Natural killer cell (primary cell): ENCODE measurements around the gene GAS6. TPM values are rescaled to one million over a fixed set of nuclear protein-coding genes. Genes with fewer than 3 reads are reported as not detected.

Experiments
- ATAC-seq, 3 donors: fragments of 150-1000 bp in 2 of 3; fragments of 200-7000 bp in 1 of 3; cut with Tn5 transposase; 1 replicate in 1 of 3; 2 replicates in 2 of 3; pipeline ENCODE4 v1.10.0; 2021; ENCODE audit warnings: mild to moderate bottlenecking in 2 of 3, moderate library complexity in 2 of 3
- DNase-seq, 2 donors: peaks; one replicate each; pipeline versions ENCODE4 v3.0.0 to v3.0.0-alpha.2; 2013 to 2021; ENCODE audit warnings: mixed read lengths in 1 of 2
- H3K27ac ChIP-seq: one replicate; pipeline ENCODE4 v1.5.1; 2013; ENCODE audit warnings: mild to moderate bottlenecking, low read length
- H3K27me3 ChIP-seq: one replicate; pipeline ENCODE4 v1.6.1; 2013; ENCODE audit warnings: low read length; ENCODE audit not compliant: control insufficient read depth, insufficient read depth
- H3K36me3 ChIP-seq: one replicate; pipeline ENCODE4 v1.6.1; 2013; ENCODE audit warnings: low read length; ENCODE audit not compliant: control insufficient read depth, insufficient read depth
- H3K4me1 ChIP-seq: one replicate; pipeline ENCODE4 v1.6.1; 2013; ENCODE audit warnings: low read length; ENCODE audit not compliant: control insufficient read depth, insufficient read depth
- H3K4me3 ChIP-seq: one replicate; pipeline ENCODE4 v1.5.1; 2013; ENCODE audit warnings: low read length
- H3K9me3 ChIP-seq: one replicate; pipeline ENCODE4 v1.6.1; 2013; ENCODE audit warnings: low read length; ENCODE audit not compliant: control insufficient read depth, insufficient read depth
- H3K27ac Mint-ChIP-seq, 2 donors: one replicate each; pipeline ENCODE4 v1.8.0; 2022; ENCODE audit warnings: mild to moderate bottlenecking in 2 of 2, mixed read lengths in 2 of 2, moderate library complexity in 1 of 2
- H3K27me3 Mint-ChIP-seq, 2 donors: one replicate each; pipeline ENCODE4 v1.8.0; 2022; ENCODE audit warnings: low read depth in 2 of 2, mixed read lengths in 2 of 2
- H3K36me3 Mint-ChIP-seq: one replicate; pipeline ENCODE4 v1.8.0; 2022; ENCODE audit warnings: mixed read lengths
- H3K4me1 Mint-ChIP-seq, 2 donors: one replicate each; pipeline ENCODE4 v1.8.0; 2022; ENCODE audit warnings: mixed read lengths in 2 of 2
- H3K4me3 Mint-ChIP-seq: one replicate; pipeline ENCODE4 v1.8.0; 2022; ENCODE audit warnings: mild to moderate bottlenecking, moderate library complexity, mixed read lengths
- H3K9me3 Mint-ChIP-seq, 2 donors: one replicate each; pipeline ENCODE4 v1.8.0; 2022; ENCODE audit warnings: mixed read lengths in 2 of 2
- WGBS: methylation state at CpG from one replicate; pipeline ENCODE4 v1.1.7; 2013; ENCODE audit warnings: missing lambda C conversion rate; ENCODE audit not compliant: insufficient coverage; 5-methylcytosine and 5-hydroxymethylcytosine counted together
- intact Hi-C: fragments of 100-400 bp; cut with micrococcal nuclease; formaldehyde crosslinking; loops from one replicate; pipeline ENCODE4 v1.14.2; 2022
- total RNA-seq, 4 donors: library from RNA; stranded (reverse); fragments of 120-200 nt in 1 of 4; gene quantifications; one replicate each; pipeline versions ENCODE4 v1.2.3 to v1.2.4, GENCODE V29; 2013 to 2022
- TF ChIP-seq, protein P1 (sequence below): fragments of 200-600 bp; IDR thresholded peaks from one replicate; pipeline ENCODE4 v1.8.0; 2022; ENCODE audit warnings: antibody characterized with exemption

GAS6 gene
- total RNA-seq, 3 donors from 2014 or later (not counting 1 experiment from before 2014, with no cell fraction given), result 0.40 to 1.4 (median 0.41) TPM

DNA sequence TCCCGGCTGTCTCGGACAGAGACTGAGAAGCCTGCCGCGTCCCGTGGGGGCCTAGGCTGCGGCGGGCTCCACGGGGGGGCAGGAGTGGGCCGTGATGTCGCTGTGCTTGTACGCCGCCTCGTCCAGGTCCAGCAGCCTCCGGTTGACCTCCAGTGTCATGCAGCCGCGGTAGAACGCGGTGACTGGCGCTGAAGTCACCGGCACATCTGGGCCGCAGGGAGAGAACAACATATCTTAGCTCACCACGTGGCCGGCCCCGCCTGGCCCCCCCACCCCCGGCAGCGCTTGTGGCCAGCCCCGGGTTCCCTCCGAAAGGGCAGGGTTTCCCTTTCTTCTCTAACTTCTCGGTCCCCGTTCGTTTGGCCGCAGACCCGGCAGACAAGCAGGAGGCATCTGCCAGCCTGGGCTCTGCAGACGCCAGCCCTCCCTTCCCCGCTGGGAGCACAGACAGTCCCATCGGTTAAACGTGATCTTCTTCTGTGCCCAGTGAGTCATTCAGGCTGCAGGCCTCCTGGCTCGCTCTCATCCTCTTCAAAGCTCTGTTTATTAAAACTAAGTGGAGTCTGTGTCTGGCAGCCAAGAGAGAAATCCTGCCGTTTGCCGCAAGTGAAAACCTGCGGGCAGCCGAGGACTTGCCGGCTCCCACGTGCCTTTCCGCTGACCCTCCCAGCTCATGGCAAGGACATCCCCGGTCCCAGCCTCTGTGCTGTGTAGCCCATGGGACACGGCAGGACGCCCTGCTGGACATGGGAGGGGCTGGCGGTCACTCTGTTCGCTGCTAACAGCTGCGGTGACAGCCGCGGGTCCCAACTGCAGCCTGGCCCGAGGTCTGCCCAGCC lies 42.8 kb downstream of the GAS6 start:
- intact Hi-C loops, result no loop called here
- Histone ChIP-seq H3K27me3 (no peaks in the 10 kb centered on the region), H3K4me1 (peaks cover 11% of the 10 kb centered on the region), H3K36me3 (no peaks in the 10 kb centered on the region), H3K9me3 (no peaks in the 10 kb centered on the region), H3K4me3 (no peak overlapping the region), H3K27ac (no peak overlapping the region)
- WGBS, result 92% methylated on average over 54 of the region's 54 CpGs
- no peak for DNase-seq
- TF ChIP-seq, protein P1, sequence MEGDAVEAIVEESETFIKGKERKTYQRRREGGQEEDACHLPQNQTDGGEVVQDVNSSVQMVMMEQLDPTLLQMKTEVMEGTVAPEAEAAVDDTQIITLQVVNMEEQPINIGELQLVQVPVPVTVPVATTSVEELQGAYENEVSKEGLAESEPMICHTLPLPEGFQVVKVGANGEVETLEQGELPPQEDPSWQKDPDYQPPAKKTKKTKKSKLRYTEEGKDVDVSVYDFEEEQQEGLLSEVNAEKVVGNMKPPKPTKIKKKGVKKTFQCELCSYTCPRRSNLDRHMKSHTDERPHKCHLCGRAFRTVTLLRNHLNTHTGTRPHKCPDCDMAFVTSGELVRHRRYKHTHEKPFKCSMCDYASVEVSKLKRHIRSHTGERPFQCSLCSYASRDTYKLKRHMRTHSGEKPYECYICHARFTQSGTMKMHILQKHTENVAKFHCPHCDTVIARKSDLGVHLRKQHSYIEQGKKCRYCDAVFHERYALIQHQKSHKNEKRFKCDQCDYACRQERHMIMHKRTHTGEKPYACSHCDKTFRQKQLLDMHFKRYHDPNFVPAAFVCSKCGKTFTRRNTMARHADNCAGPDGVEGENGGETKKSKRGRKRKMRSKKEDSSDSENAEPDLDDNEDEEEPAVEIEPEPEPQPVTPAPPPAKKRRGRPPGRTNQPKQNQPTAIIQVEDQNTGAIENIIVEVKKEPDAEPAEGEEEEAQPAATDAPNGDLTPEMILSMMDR, result no peak
- H3K27ac Mint-ChIP-seq, result no peak overlapping the region
- no peaks in the 10 kb centered on the region for H3K9me3 Mint-ChIP-seq
- peaks cover 4 to 12% of the 10 kb centered on the region in 2 donors for H3K4me1 Mint-ChIP-seq
- ATAC-seq, result no peak
- H3K27me3 Mint-ChIP-seq, result peaks cover 0 to under 1% of the 10 kb centered on the region in 2 donors
- no peaks in the 10 kb centered on the region for H3K36me3 Mint-ChIP-seq
- H3K4me3 Mint-ChIP-seq, result no peak overlapping the region

DNA sequence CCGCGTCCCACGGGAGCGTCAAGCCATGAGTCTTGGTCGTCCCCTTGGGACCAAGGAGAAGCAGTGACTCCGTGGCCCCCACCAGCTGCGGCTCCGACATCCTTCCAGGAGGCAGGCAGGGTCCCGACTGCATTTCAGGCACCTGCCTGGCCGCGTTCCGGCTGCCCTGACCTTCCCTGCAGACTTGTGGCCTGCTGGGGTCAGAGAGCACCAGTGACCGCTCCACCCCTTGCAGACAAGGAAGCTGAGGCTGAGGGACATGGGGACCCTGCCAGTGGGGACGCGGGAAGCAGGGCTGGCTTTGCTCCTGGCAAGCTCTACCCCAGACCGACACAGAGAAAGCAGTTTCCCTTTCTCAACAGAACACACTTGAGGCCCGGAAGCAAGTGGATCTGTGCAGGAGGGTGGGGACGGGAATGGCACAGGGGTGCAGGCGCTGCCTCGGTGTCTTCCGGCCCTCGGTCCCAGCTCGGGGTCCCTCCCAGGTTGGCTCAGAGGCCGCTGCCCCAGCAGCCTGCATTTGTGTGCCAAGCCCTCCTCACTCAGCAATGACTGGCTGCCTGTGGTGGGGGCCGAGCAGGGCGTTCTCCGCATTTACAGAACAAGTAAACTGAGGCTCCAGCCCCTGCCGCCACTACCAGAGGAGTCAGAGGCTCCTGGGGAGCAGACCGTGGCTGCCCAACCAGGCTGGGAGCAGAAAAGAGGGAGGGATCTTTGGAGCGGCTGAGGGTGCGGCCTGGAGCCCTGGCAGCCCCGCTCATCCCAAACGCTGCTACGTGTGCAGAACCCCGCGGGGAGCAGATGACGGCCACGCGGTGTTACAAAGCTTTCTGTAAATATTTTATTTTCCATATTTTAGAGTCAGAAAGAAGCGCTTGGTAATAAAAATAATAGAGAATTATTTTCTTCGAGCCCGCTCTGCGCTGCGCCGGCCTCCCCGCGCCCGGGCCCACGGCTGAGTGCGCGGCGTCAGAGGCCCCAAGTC lies 43.9 kb downstream of the GAS6 start:
- Histone ChIP-seq H3K4me3 (no peak overlapping the region), H3K27me3 (peaks cover 4% of the 10 kb centered on the region), H3K4me1 (peaks cover 20% of the 10 kb centered on the region), H3K9me3 (no peaks in the 10 kb centered on the region), H3K36me3 (no peaks in the 10 kb centered on the region), H3K27ac (no peak overlapping the region)
- intact Hi-C loops, result no loop called here
- H3K36me3 Mint-ChIP-seq, result no peaks in the 10 kb centered on the region
- 96% methylated on average over 52 of the region's 52 CpGs for WGBS
- H3K9me3 Mint-ChIP-seq, result no peaks in the 10 kb centered on the region
- peaks cover 0 to 8% of the 10 kb centered on the region in 2 donors for H3K27me3 Mint-ChIP-seq
- DNase-seq, result no peak
- TF ChIP-seq, protein P1, result no peak
- no peak overlapping the region for H3K4me3 Mint-ChIP-seq
- H3K27ac Mint-ChIP-seq, result no peak overlapping the region
- no peak for ATAC-seq
- peaks cover 12 to 20% of the 10 kb centered on the region in 2 donors for H3K4me1 Mint-ChIP-seq

DNA sequence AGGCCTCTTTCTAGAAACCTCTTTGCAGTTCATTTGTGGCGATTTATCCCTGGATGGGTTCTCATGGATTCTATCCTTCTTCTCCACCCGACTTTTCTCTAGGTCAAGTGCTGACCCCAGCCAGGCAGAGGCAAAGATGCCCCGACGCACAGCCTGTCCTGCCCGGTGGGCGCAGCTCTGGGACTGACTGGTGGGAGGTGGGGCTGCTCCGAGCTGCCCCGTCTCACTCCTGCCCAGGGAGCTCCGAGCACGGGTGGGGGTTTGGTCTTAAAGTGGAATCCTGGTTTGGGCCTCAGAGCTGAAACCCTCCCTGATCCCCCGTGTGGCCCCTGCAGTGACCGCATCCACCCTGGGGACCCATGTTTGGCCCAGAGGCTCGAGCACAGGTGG lies 44.5 kb downstream of the GAS6 start:
- peaks cover 4% of the 10 kb centered on the region for H3K27me3 ChIP-seq
- H3K27ac Mint-ChIP-seq, result no peak overlapping the region
- 96% methylated on average over 13 of the region's 13 CpGs for WGBS
- H3K4me3 Mint-ChIP-seq, result no peak overlapping the region
- peaks cover 12 to 20% of the 10 kb centered on the region in 2 donors for H3K4me1 Mint-ChIP-seq
- peaks cover 0 to 9% of the 10 kb centered on the region in 2 donors for H3K27me3 Mint-ChIP-seq
- ATAC-seq (no peak), DNase-seq (no peak)
- TF ChIP-seq, protein P1, result no peak
- H3K9me3 ChIP-seq, result no peaks in the 10 kb centered on the region
- intact Hi-C loops, result no loop called here
- no peaks in the 10 kb centered on the region for H3K36me3 Mint-ChIP-seq
- no peak overlapping the region for H3K27ac ChIP-seq
- peaks cover 20% of the 10 kb centered on the region for H3K4me1 ChIP-seq
- no peak overlapping the region for H3K4me3 ChIP-seq
- no peaks in the 10 kb centered on the region for H3K36me3 ChIP-seq
- no peaks in the 10 kb centered on the region for H3K9me3 Mint-ChIP-seq
